A549 (cell line): Measurements from ENCODE around the gene GSG1L. TPM values are rescaled to one million over a fixed set of nuclear protein-coding genes. Genes with fewer than 3 reads are reported as not detected.

Source experiments
- ATAC-seq, 2 experiments: fragments of 200-7000 bp in 1 of 2; fragments of >200 bp in 1 of 2; cut with Nextera tagmentation in 1 of 2; cut with Tn5 transposase in 1 of 2; 3 replicates each; pipeline versions ENCODE4 v1.8.0 to v1.9.1; 2018 to 2020; ENCODE audit warnings: mild to moderate bottlenecking in 1 of 2, moderate library complexity in 1 of 2
- CTCF ChIA-PET: fragments of 300-600 bp; sonication (Branson Sonifier 250); formaldehyde crosslinking; extraction: SDS; loops from one replicate; lab custom pipeline; 2021; ENCODE audit warnings: antibody characterized with exemption, inconsistent platforms; lab: Yijun Ruan, JAX
- POLR2A ChIA-PET: fragments of 350-600 bp; formaldehyde crosslinking; extraction: SDS; loops from one replicate; lab custom pipeline; 2021; ENCODE audit warnings: antibody characterized with exemption, inconsistent platforms; lab: Yijun Ruan, JAX
- DNase-seq, 2 experiments: peaks; one replicate each; pipeline versions ENCODE4 v3.0.0 to v3.0.0-alpha.2; 2011 to 2016; ENCODE audit warnings: low read depth in 1 of 2, low spot score in 1 of 2
- FAIRE-seq: peaks from 2 replicates; lab custom pipeline; 2011; peaks lifted over from hg19 to GRCh38; lab: Jason Lieb, UNC
- H3K27ac ChIP-seq, 2 experiments: fragments of >200 bp; sonication (Bioruptor Twin); formaldehyde crosslinking; 3 replicates each; pipeline ENCODE4 v1.5.1; 2016 to 2017
- H3K4me1 ChIP-seq: fragments of >200 bp; sonication (Bioruptor Twin); formaldehyde crosslinking; 3 replicates; pipeline ENCODE4 v1.6.1; 2016
- H3K4me2 ChIP-seq: fragments of >200 bp; sonication (Bioruptor Twin); formaldehyde crosslinking; 3 replicates; pipeline ENCODE4 v1.6.1; 2016
- H3K4me3 ChIP-seq: fragments of >200 bp; sonication (Bioruptor Twin); formaldehyde crosslinking; 3 replicates; pipeline ENCODE4 v1.5.1; 2016
- H3K9me3 ChIP-seq: fragments of >200 bp; sonication (Bioruptor Twin); formaldehyde crosslinking; 3 replicates; pipeline ENCODE4 v1.6.1; 2016
- BCL3 ChIP-seq: fragments of >200 bp; sonication (Bioruptor Twin); formaldehyde crosslinking; IDR thresholded peaks from 3 replicates; pipeline ENCODE4 v1.6.1; 2016
- CBX2 ChIP-seq: fragments of 200-600 bp; sonication (generic); IDR thresholded peaks from 2 replicates; pipeline ENCODE4 v1.6.1; 2016; ENCODE audit warnings: low read depth, mild to moderate bottlenecking, borderline replicate concordance
- CHD4 ChIP-seq: fragments of 200-600 bp; sonication (generic); IDR thresholded peaks from 2 replicates; pipeline ENCODE4 v1.6.1; 2016; ENCODE audit warnings: antibody characterized with exemption, mild to moderate bottlenecking, borderline replicate concordance
- ESRRA ChIP-seq: fragments of 150-350 bp; IDR thresholded peaks from 2 replicates; pipeline ENCODE4 v1.6.1; 2014; ENCODE audit warnings: mild to moderate bottlenecking, low read length, borderline replicate concordance
- FOXS1 ChIP-seq: fragments of 250-450 bp; sonication (Bioruptor Pico); IDR thresholded peaks from 2 replicates; pipeline ENCODE4 v1.5.0; 2020; ENCODE audit warnings: mild to moderate bottlenecking, moderate library complexity
- GATA3 ChIP-seq: IDR thresholded peaks from 2 replicates; pipeline ENCODE4 v1.6.1; 2012; ENCODE audit warnings: borderline replicate concordance
- HDAC2 ChIP-seq: fragments of 200-600 bp; sonication (generic); IDR thresholded peaks from 2 replicates; pipeline ENCODE4 v1.6.1; 2016
- HES2 ChIP-seq: fragments of >200 bp; sonication (Bioruptor Twin); formaldehyde crosslinking; IDR thresholded peaks from 2 replicates; pipeline ENCODE4 v1.6.1; 2016
- HEYL ChIP-seq: fragments of 250-450 bp; sonication (Bioruptor Pico); IDR thresholded peaks from 2 replicates; pipeline ENCODE4 v1.8.0; 2021; ENCODE audit warnings: mild to moderate bottlenecking, moderate library complexity
- HMGXB4 ChIP-seq: fragments of 250-450 bp; sonication (Bioruptor Pico); IDR thresholded peaks from 2 replicates; pipeline ENCODE4 v1.5.0; 2021; ENCODE audit warnings: mild to moderate bottlenecking, moderate library complexity, borderline replicate concordance
- HOXB13 ChIP-seq: fragments of 250-450 bp; sonication (Bioruptor Pico); IDR thresholded peaks from 2 replicates; pipeline ENCODE4 v1.5.0; 2020; ENCODE audit warnings: low read depth, mild to moderate bottlenecking, moderate library complexity
- HOXB5 ChIP-seq: fragments of 250-450 bp; sonication (Bioruptor Pico); IDR thresholded peaks from 2 replicates; pipeline ENCODE4 v1.5.0; 2020; ENCODE audit warnings: mild to moderate bottlenecking, moderate library complexity
- JUN ChIP-seq, 2 experiments: fragments of >200 bp; sonication (Bioruptor Twin); formaldehyde crosslinking; IDR thresholded peaks; 2 replicates in 1 of 2; 3 replicates in 1 of 2; pipeline ENCODE4 v1.6.1; 2016 to 2017
- MAFK ChIP-seq: fragments of 450-650 bp; IDR thresholded peaks from 2 replicates; pipeline ENCODE4 v1.6.1; 2014; ENCODE audit not compliant: partially characterized antibody
- MAX ChIP-seq: IDR thresholded peaks from 2 replicates; pipeline ENCODE4 v1.6.1; 2012
- NFE2L2 ChIP-seq: fragments of 150-350 bp; conservative IDR thresholded peaks from 2 replicates; pipeline ENCODE4 v1.6.1; 2014; ENCODE audit warnings: low read length
- NPAS2 ChIP-seq: fragments of 250-450 bp; sonication (Bioruptor Pico); IDR thresholded peaks from 2 replicates; pipeline ENCODE4 v1.8.0; 2022; ENCODE audit warnings: mild to moderate bottlenecking, moderate library complexity, borderline replicate concordance
- NR3C1 ChIP-seq: fragments of >200 bp; sonication (Bioruptor Twin); formaldehyde crosslinking; IDR thresholded peaks from 3 replicates; pipeline ENCODE4 v1.6.1; 2017
- PBX3 ChIP-seq: IDR thresholded peaks from 2 replicates; pipeline ENCODE4 v1.6.1; 2012
- RAD21 ChIP-seq, 2 experiments: fragments of >200 bp in 1 of 2; sonication (Bioruptor Twin) in 1 of 2; formaldehyde crosslinking in 1 of 2; IDR thresholded peaks in 1 of 2; conservative IDR thresholded peaks in 1 of 2; 2 replicates in 1 of 2; 3 replicates in 1 of 2; pipeline ENCODE4 v1.6.1; 2012 to 2018; ENCODE audit warnings: inconsistent platforms in 1 of 2
- USF2 ChIP-seq: fragments of 450-650 bp; IDR thresholded peaks from 2 replicates; pipeline ENCODE4 v1.6.1; 2014; ENCODE audit warnings: antibody characterized with exemption
- ZSCAN20 ChIP-seq: fragments of 250-450 bp; sonication (Bioruptor Pico); IDR thresholded peaks from 2 replicates; pipeline ENCODE4 v1.8.0; 2022; ENCODE audit warnings: mild to moderate bottlenecking, moderate library complexity
- WGBS: methylation state at CpG from one replicate; pipeline ENCODE4 v1.1.6; 2017; ENCODE audit errors: missing lambda C conversion rate; 5-methylcytosine and 5-hydroxymethylcytosine counted together
- polyA plus RNA-seq, 4 experiments: library from polyadenylated mRNA; depleted of rRNA in 3 of 4; stranded (reverse); fragments of >200 nt; fragmentation: RNase III in 1 of 4; extraction: RNeasy Plus Mini Kit Qiagen cat#74134 plus additional on column Dnase treatment in 1 of 4; gene quantifications; 2 replicates in 3 of 4; 3 replicates in 1 of 4; pipeline ENCODE4 v1.2.3, GENCODE V29; 2011 to 2017

The GSG1L gene
- polyA plus RNA-seq, 2 of the 4 experiments (the other 2 are of a cell fraction): not detected

- ATAC-seq (peak in 1 of 2 experiments; percentile 36; a peak in 3 of 6 replicates), DNase-seq (no peak), FAIRE-seq (no peak)
- Histone ChIP-seq H3K27ac (no peak overlapping the region), H3K9me3 (no peaks in the 10 kb centered on the region), H3K4me3 (no peak overlapping the region), H3K4me1 (no peaks in the 10 kb centered on the region), H3K4me2 (no peak overlapping the region)
- TF ChIP-seq RAD21 (conservative IDR thresholded peaks at IDR 0.05 in 1 of 2, IDR thresholded peaks at IDR 0.05 in 1 of 2) (no peak), ZSCAN20 (CRISPR knock-in tag) (no peak), PBX3 (no peak), FOXS1 (CRISPR knock-in tag) (no peak), MAX (no peak), JUN (IDR thresholded peaks at IDR 0.05) (no peak), HDAC2 (no peak), NFE2L2 (no peak), USF2 (no peak), HMGXB4 (no peak), HES2 (no peak), ESRRA (no peak), MAFK (no peak), CBX2 (no peak), NPAS2 (CRISPR knock-in tag) (no peak), NR3C1 (no peak)
- WGBS: 58% methylated on average over 11 of the region's 11 CpGs
- POLR2A ChIA-PET: no interaction called here
- CTCF ChIA-PET: no interaction called here
Measured at GRCh38 chr16:28011223-28011622, 52.3 kb downstream of the GSG1L start.

GRCh38 chr16:28010671-28011070 lies 52.8 kb downstream of the GSG1L start:
- TF ChIP-seq RAD21 (conservative IDR thresholded peaks at IDR 0.05 in 1 of 2, IDR thresholded peaks at IDR 0.05 in 1 of 2) (no peak), FOXS1 (CRISPR knock-in tag) (no peak)
- DNase-seq (no peak), FAIRE-seq (no peak), ATAC-seq (no peak)
- Histone ChIP-seq H3K27ac (no peak overlapping the region), H3K4me1 (no peaks in the 10 kb centered on the region), H3K4me3 (no peak overlapping the region), H3K9me3 (no peaks in the 10 kb centered on the region), H3K4me2 (no peak overlapping the region)
- ChIA-PET POLR2A (no interaction called here), CTCF (interaction anchor here (1.1 kb wide), 1 partner anchor 11 kb away, joined by 5 read pairs; no protein-coding TSS in a partner anchor)
- WGBS: 20% methylated on average over 9 of the region's 9 CpGs

GRCh38 chr16:28009586-28010373 lies 53.7 kb downstream of the GSG1L start:
- CTCF ChIA-PET: interaction anchor here (1.1 kb wide), 1 partner anchor 10 kb away, joined by 5 read pairs; no protein-coding TSS in a partner anchor
- Histone ChIP-seq H3K4me3 (no peak overlapping the region), H3K4me1 (no peaks in the 10 kb centered on the region), H3K9me3 (no peaks in the 10 kb centered on the region), H3K27ac (no peak overlapping the region), H3K4me2 (no peak overlapping the region)
- no peak for FAIRE-seq
- no peak for TF ChIP-seq HOXB13 (CRISPR knock-in tag)
- no peak for TF ChIP-seq HEYL (CRISPR knock-in tag)
- TF ChIP-seq HDAC2: no peak
- TF ChIP-seq BCL3: no peak
- TF ChIP-seq GATA3: no peak
- no peak for TF ChIP-seq HES2
- TF ChIP-seq CBX2: no peak
- no peak for TF ChIP-seq CHD4
- no peak for TF ChIP-seq HOXB5
- no peak for TF ChIP-seq PBX3
- WGBS: 18% methylated on average over 17 of the region's 17 CpGs
- no peak for ATAC-seq
- no peak for DNase-seq
- POLR2A ChIA-PET: no interaction called here
